Mucosa of rectum (tissue), 2 donors: ENCODE measurements around the gene MBOAT7.

Source experiments
- H3K27ac ChIP-seq, 2 donors: one replicate each; pipeline ENCODE4 v1.7.0; 2013; ENCODE audit warnings: inconsistent platforms in 2 of 2, low read depth in 2 of 2, low read length in 2 of 2
- H3K27me3 ChIP-seq, 2 donors: one replicate each; pipeline ENCODE4 v1.7.0; 2013; ENCODE audit warnings: low read length in 2 of 2; ENCODE audit not compliant: control insufficient read depth in 2 of 2, insufficient read depth in 2 of 2
- H3K36me3 ChIP-seq, 2 donors: one replicate each; pipeline ENCODE4 v1.7.0; 2013; ENCODE audit warnings: low read length in 2 of 2; ENCODE audit not compliant: control insufficient read depth in 2 of 2, insufficient read depth in 2 of 2
- H3K4me1 ChIP-seq, 2 donors: one replicate each; pipeline ENCODE4 v1.7.0; 2013; ENCODE audit warnings: low read length in 2 of 2, mild to moderate bottlenecking in 1 of 2; ENCODE audit not compliant: control insufficient read depth in 2 of 2, insufficient read depth in 2 of 2
- H3K4me3 ChIP-seq, 2 donors: one replicate each; pipeline ENCODE4 v1.7.0; 2013; ENCODE audit warnings: low read length in 2 of 2
- H3K9ac ChIP-seq, 2 donors: one replicate each; pipeline ENCODE4 v1.7.0; 2013; ENCODE audit warnings: low read length in 2 of 2, low read depth in 1 of 2, mild to moderate bottlenecking in 1 of 2
- H3K9me3 ChIP-seq, 2 donors: one replicate each; pipeline ENCODE4 v1.7.0; 2013; ENCODE audit warnings: low read length in 2 of 2; ENCODE audit not compliant: control insufficient read depth in 2 of 2
- donor health status: healthy.
- donor health status: Normal muscosa, but diverticular disease.

The MBOAT7 gene

DNA sequence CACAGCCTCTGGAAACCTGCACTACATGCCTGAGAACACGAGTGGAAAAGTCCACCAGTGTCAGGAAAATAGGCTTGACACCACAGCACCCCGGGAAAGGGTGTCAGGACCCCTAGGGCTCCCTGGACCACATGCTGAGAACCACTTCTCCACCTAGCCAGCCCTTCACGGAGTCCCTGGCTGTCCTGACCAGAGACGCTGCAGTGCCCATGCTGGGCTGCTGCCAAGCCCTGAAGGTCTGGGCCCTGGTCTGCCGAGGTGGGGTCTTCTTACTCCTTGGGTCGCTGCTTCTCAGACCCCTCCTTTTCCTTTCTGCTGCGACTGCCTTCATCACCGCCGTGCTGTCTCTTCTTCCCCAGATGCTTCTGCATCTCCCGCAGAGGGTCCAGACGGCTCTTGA, 32.9 kb downstream of the MBOAT7 start:
- H3K4me3 ChIP-seq = no peak overlapping the region
- no peak overlapping the region for H3K27ac ChIP-seq
- H3K27me3 ChIP-seq = no peaks in the 10 kb centered on the region
- no peaks in the 10 kb centered on the region for H3K9me3 ChIP-seq
- no peak overlapping the region for H3K9ac ChIP-seq
- H3K36me3 ChIP-seq = peaks cover 46 to 61% of the 10 kb centered on the region in 2 donors
- H3K4me1 ChIP-seq = peaks cover 25% of the 10 kb centered on the region in 2 donors

DNA sequence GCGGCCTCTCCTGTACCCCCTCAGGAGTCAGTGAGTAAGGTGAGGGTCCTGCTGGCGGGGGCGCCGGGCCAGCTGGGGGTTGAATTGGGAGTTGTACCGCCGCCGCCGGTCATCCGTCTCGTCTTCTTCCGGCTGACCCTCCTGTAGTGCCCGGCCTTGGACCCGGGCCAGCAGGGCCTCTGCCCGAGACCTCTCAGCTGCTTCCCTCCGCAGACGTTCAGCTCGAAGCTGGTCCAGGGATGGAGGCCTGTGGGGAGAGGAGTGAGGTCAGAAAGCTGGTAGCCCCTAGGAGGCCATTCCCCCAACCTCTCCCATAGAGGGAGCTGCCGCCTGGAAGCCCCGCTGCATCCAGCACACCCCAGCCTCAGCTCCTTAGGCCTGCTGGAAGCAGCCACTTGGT, 33.7 kb downstream of the MBOAT7 start:
- no peak overlapping the region for H3K4me3 ChIP-seq
- H3K4me1 ChIP-seq = peaks cover 21% of the 10 kb centered on the region in 2 donors
- peaks cover 51 to 67% of the 10 kb centered on the region in 2 donors for H3K36me3 ChIP-seq
- H3K9me3 ChIP-seq = no peaks in the 10 kb centered on the region
- H3K9ac ChIP-seq = no peak overlapping the region
- H3K27me3 ChIP-seq = no peaks in the 10 kb centered on the region
- H3K27ac ChIP-seq = no peak overlapping the region

DNA sequence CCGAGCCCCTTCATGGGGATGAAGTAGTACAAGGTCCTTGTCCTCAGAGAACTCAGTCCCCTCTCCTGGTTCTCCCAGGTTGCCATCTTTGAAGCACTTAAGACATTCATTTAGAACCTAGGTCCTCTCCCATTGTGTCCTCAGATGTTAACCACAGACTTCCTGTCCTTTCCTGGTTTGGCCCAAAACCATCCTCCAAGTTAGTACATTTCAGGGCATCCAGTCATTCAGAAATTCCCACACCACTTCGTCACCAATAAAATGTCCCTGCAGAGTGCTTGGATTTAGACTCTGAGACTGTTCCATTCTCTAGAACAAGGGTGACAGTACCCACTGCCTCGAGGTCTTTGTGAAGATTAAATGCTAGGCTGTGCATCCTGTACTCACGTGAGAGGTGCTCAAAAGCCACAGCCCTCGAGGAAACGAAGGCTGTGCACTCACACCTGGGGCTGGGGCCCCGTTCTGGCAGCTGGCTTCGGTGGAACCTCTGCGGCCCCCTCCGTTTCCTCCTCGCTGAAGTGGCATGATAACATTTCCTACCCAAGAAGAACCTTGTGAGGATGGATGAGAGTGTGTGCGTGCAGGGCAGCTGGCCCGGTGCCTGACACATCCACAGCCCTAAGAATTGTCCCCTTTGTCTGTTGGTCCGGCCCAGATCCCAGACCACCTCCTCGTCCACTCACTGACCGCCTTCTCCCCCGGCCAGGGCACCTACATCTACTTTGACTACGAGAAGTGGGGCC, 34.6 kb downstream of the MBOAT7 start:
- H3K9me3 ChIP-seq = no peaks in the 10 kb centered on the region
- H3K36me3 ChIP-seq = peaks cover 57 to 76% of the 10 kb centered on the region in 2 donors
- H3K4me1 ChIP-seq = peaks cover 13% of the 10 kb centered on the region in 2 donors
- H3K9ac ChIP-seq = no peak overlapping the region
- no peaks in the 10 kb centered on the region for H3K27me3 ChIP-seq
- H3K27ac ChIP-seq = no peak overlapping the region
- H3K4me3 ChIP-seq = no peak overlapping the region

DNA sequence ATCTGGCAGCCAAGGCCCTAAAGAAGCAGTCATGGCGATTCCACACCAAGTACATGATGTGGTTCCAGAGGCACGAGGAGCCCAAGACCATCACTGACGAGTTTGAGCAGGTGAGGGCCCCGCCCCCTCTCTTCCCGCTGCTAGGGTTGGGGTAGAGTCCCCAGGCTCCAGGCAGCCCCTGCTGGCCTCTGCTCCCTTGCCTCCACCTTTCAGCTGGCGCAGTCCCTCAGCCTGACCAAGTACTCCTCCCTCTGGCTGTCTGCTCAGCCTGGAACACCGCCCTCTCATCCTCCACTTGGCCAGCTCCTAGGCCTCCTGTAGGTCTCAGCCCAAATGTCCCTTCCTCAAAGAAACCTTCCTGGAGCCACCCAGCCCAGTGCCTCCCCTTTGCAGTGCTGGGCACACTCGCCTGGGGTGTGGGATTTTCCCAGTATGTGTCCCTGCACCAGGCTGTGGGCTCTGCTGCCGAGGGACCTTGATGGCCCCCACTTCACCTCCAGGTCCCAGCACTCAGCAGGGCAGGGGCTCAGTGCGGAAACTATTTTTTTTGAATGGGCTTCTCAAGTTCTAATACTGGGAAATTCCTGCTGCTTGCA, 35.6 kb downstream of the MBOAT7 start:
- Histone ChIP-seq H3K4me3 (no peak overlapping the region), H3K27me3 (no peaks in the 10 kb centered on the region), H3K9ac (no peak overlapping the region), H3K27ac (no peak overlapping the region), H3K4me1 (peaks cover 8 to 9% of the 10 kb centered on the region in 2 donors), H3K36me3 (peaks cover 65 to 85% of the 10 kb centered on the region in 2 donors), H3K9me3 (no peaks in the 10 kb centered on the region)

DNA sequence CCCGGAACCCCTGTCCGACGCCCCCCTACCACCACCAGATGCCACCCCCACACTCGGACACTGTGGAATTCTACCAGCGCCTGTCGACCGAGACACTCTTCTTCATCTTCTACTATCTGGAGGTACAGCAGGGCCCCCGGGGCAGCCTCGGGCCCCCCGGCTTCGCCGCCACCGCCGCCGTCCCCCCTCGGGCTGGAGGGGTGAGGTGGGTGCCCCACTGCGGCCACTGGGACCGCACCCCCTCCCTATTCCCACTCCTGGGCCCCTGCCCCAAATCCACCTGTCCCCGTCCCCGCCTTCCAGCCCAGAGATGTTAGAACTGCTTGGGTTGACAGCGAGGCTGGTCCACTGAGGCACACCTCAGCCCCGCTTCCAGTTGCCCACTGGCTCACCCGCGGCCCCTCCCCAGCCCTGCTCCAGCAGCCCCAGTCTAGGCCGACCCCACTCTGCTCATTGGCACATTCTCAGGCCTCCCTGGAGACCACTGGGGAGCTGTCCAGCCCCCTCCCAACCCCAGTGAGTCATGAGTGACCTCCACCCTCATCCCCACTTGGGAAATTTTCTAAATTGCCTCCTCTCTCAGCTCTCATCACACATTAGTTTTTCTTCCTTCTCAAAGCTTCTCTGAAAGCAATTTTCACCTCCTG, 36.4 kb downstream of the MBOAT7 start:
- H3K36me3 ChIP-seq = peaks cover 64 to 88% of the 10 kb centered on the region in 2 donors
- H3K27me3 ChIP-seq = no peaks in the 10 kb centered on the region
- peaks cover 0 to under 1% of the 10 kb centered on the region in 2 donors for H3K4me1 ChIP-seq
- H3K4me3 ChIP-seq = no peak overlapping the region
- no peaks in the 10 kb centered on the region for H3K9me3 ChIP-seq
- H3K9ac ChIP-seq = no peak overlapping the region
- no peak overlapping the region for H3K27ac ChIP-seq

DNA sequence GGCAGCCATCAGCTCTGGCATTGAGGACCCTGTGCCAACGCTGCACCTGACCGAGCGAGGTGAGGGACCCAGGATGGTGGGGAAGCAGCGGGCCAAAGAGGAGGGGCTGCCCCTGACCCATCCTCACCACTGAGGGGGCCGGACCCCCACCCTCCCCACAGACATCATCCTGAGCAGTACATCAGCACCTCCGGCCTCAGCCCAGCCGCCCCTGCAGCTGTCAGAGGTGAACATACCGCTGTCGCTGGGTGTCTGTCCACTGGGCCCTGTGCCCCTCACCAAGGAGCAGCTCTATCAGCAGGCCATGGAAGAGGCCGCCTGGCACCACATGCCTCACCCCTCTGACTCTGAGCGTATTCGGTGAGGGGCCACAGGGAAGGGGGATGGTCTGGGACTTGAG, 37.1 kb downstream of the MBOAT7 start:
- Histone ChIP-seq H3K9me3 (no peaks in the 10 kb centered on the region), H3K27ac (no peak overlapping the region), H3K27me3 (no peaks in the 10 kb centered on the region), H3K36me3 (peaks cover 68 to 90% of the 10 kb centered on the region in 2 donors), H3K9ac (no peak overlapping the region), H3K4me3 (no peak overlapping the region), H3K4me1 (no peaks in the 10 kb centered on the region)

DNA sequence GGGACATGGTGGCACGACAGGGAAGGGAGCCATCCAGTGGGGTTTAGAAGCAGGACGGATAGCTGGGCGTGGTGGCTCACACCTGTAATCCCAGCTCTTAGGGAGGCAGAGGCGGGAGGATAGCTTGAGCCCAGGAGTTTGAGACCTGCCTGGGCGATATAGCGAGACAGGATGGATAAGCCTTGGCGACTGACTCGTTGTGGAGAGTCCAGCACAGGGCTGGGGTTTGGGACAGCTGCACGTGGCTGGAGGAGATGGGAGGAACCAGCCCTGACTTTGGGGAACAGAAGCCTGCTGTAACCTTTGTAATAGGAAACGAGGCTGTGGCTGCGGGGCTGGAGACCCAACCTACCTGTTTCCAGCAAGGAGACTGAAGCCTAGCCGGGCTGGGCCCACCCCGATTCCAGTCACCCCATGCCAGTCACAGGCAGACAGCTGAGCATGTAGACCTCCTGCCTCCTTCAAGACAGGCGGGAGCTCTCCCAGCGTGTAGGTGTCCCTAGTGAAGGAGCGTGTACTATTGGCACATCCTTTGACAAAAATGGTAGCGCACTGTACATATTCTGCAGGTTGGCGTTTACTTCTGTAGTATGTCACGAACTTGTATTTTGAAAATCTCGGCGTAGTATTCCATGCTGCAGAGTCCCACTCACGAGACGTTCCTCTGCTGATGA, 37.9 kb downstream of the MBOAT7 start:
- Histone ChIP-seq H3K27me3 (no peaks in the 10 kb centered on the region), H3K4me1 (peaks cover 0 to 2% of the 10 kb centered on the region in 2 donors), H3K9ac (no peak overlapping the region), H3K27ac (no peak overlapping the region), H3K4me3 (no peak overlapping the region), H3K36me3 (peaks cover 68 to 91% of the 10 kb centered on the region in 2 donors), H3K9me3 (no peaks in the 10 kb centered on the region)

DNA sequence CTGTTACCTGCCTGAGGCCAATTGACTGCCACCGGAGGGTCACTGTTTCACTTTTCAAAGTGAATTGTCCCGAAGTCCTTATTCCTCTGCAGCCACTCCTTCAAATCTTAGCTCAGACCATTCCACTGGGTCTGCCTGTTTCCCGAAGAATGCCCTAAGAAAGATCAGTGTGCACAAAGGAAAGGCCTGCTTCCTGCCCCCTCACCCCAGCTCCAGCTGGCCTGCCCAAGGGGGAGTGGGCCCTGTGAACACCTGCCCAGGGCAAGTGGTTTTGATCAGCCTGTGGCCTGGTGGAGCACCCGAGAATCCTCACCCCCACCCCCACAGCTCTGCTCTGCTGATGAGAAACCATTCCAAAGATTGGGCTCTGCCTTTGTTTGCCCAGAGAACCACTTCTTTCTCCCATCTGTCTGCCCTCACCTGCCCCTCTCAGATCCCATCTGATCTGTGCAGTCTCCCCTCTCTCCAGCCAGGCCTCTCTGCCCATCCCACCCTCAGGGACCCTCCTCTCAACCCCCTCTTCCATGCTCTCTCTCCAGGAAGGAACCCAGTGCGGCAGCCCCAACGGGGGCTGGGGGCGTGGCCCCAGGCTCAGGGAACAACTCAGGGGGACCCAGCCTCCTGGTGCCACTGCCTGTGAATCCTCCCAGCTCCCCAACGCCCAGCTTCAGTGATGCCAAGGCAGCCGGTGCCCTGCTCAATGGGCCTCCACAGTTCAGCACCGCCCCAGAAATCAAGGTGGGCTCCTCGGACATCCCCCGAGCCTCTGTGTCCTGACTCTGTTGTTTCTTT, 40.2 kb downstream of the MBOAT7 start:
- H3K9ac ChIP-seq = no peak overlapping the region
- H3K4me1 ChIP-seq = peaks cover 0 to 2% of the 10 kb centered on the region in 2 donors
- no peak overlapping the region for H3K27ac ChIP-seq
- H3K4me3 ChIP-seq = no peak overlapping the region
- no peaks in the 10 kb centered on the region for H3K9me3 ChIP-seq
- no peaks in the 10 kb centered on the region for H3K27me3 ChIP-seq
- peaks cover 72 to 92% of the 10 kb centered on the region in 2 donors for H3K36me3 ChIP-seq

DNA sequence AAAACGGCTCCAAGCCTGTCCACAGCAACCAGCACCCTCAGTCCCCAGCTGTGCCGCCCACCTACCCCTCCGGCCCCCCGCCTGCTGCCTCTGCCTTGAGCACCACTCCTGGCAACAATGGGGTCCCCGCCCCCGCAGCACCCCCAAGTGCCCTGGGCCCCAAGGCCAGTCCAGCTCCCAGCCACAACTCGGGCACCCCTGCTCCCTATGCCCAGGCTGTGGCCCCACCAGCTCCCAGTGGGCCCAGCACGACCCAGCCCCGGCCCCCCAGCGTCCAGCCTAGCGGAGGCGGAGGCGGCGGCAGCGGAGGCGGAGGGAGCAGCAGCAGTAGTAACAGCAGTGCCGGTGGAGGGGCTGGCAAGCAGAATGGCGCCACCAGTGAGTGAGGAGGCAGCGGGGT, 41.2 kb downstream of the MBOAT7 start:
- Histone ChIP-seq H3K4me1 (peaks cover 0 to 2% of the 10 kb centered on the region in 2 donors), H3K4me3 (no peak overlapping the region), H3K27me3 (no peaks in the 10 kb centered on the region), H3K27ac (no peak overlapping the region), H3K36me3 (peaks cover 78 to 91% of the 10 kb centered on the region in 2 donors), H3K9ac (no peak overlapping the region), H3K9me3 (no peaks in the 10 kb centered on the region)
